Ascending aorta (tissue), 2 donors: ENCODE data around the gene RHOB. TPM values are rescaled to one million over a fixed set of nuclear protein-coding genes. Genes with fewer than 3 reads are reported as not detected.

ENCODE experiments used
- DNase-seq, 2 donors: peaks; one replicate each; pipeline ENCODE4 v3.0.0-alpha.2; 2019; ENCODE audit warnings: low spot score in 2 of 2
- H3K27ac ChIP-seq, 2 donors: fragments of 200-600 bp; sonication (generic); one replicate each; pipeline ENCODE4 v1.5.1; 2016 to 2017; ENCODE audit warnings: mild to moderate bottlenecking in 1 of 2
- H3K27me3 ChIP-seq: fragments of 200-600 bp; sonication (generic); one replicate; pipeline ENCODE4 v1.5.1; 2017
- H3K36me3 ChIP-seq, 2 donors: fragments of 200-600 bp; sonication (generic); one replicate each; pipeline ENCODE4 v1.5.1; 2016
- H3K4me1 ChIP-seq, 2 donors: fragments of 200-600 bp; sonication (generic); one replicate each; pipeline ENCODE4 v1.5.1; 2016 to 2017; ENCODE audit warnings: mild to moderate bottlenecking in 1 of 2
- H3K4me3 ChIP-seq, 2 donors: fragments of 200-600 bp; sonication (generic); one replicate each; pipeline ENCODE4 v1.5.1; 2016 to 2017; ENCODE audit warnings: mild to moderate bottlenecking in 1 of 2
- H3K9me3 ChIP-seq, 2 donors: fragments of 200-600 bp; sonication (generic); one replicate each; pipeline ENCODE4 v1.5.1; 2016
- CTCF ChIP-seq, 3 experiments: fragments of 200-600 bp in 2 of 3; fragments of 450-650 bp in 1 of 3; sonication (generic) in 2 of 3; IDR thresholded peaks; one replicate each; pipeline ENCODE4 v1.5.1; 2016 to 2019; ENCODE audit warnings: antibody characterized with exemption in 3 of 3, mild to moderate bottlenecking in 1 of 3, moderate library complexity in 1 of 3
- intact Hi-C: fragments of 100-400 bp; cut with DNase I; formaldehyde crosslinking; loops from one replicate; pipeline ENCODE4 v1.15.1; 2023
- total RNA-seq: library from RNA; depleted of rRNA; stranded (reverse); fragments of >200 nt; gene quantifications from one replicate; pipeline ENCODE4 v1.1.0, GENCODE V29; 2016

The RHOB gene
- total RNA-seq, 1 donor from 2014 or later: 3,143 TPM

GRCh38 chr2:20439503-20439902 lies 7.4 kb upstream of the RHOB start:
- peak overlapping the region; percentile 84 to 89 for H3K27ac ChIP-seq

GRCh38 chr2:20440001-20440560 lies 6.8 kb upstream of the RHOB start:
- TF ChIP-seq CTCF (IDR thresholded peaks at IDR 0.05): no peak
- intact Hi-C loops: loop anchor here (10.0 kb wide), 1 partner anchor 1085 kb away; the partner anchor contains the start of gene OSR1
- H3K4me3 ChIP-seq: no peak overlapping the region
- DNase-seq: peak in 1 of 2 donors; percentile 65
- H3K27me3 ChIP-seq: no peaks in the 10 kb centered on the region
- H3K4me1 ChIP-seq: peaks cover 10 to 25% of the 10 kb centered on the region in 2 donors
- peak overlapping the region; percentile 37 to 89 for H3K27ac ChIP-seq
- H3K36me3 ChIP-seq: no peaks in the 10 kb centered on the region
- no peaks in the 10 kb centered on the region for H3K9me3 ChIP-seq

More at GRCh38 chr2:20439503-20439902, 7.4 kb upstream of the RHOB start:
- Histone ChIP-seq H3K36me3 (no peaks in the 10 kb centered on the region), H3K9me3 (no peaks in the 10 kb centered on the region), H3K4me1 (peaks cover 7 to 22% of the 10 kb centered on the region in 2 donors), H3K4me3 (peak overlapping the region in 1 of 2 donors; percentile 43), H3K27me3 (no peaks in the 10 kb centered on the region)
- no peak for TF ChIP-seq CTCF (IDR thresholded peaks at IDR 0.05)
- intact Hi-C loops: loop anchor here (5.0 kb wide), 1 partner anchor 62 kb away; no protein-coding TSS in a partner anchor
- DNase-seq: peak in 1 of 2 donors; percentile 69

GRCh38 chr2:20443276-20443920 lies 3.5 kb upstream of the RHOB start:
- Histone ChIP-seq H3K4me1 (peaks cover 10 to 22% of the 10 kb centered on the region in 2 donors), H3K27ac (peak overlapping the region; percentile 81 to 96), H3K27me3 (no peaks in the 10 kb centered on the region), H3K36me3 (peaks cover 13 to 14% of the 10 kb centered on the region in 2 donors), H3K9me3 (no peaks in the 10 kb centered on the region), H3K4me3 (peak overlapping the region; percentile 6 to 80)
- peak in 1 of 2 donors; percentile 82 for DNase-seq
- TF ChIP-seq CTCF (IDR thresholded peaks at IDR 0.05): peak in 2 of 3 experiments; percentile 50 to 56
- intact Hi-C loops: loop anchor here (1.0 to 10.0 kb wide), 2 partner anchors 193 to 1089 kb away; partner anchors contain the start of gene OSR1

- peak in 1 of 2 donors; percentile 80 for DNase-seq
- peaks cover 23 to 24% of the 10 kb centered on the region in 2 donors for H3K36me3 ChIP-seq
- intact Hi-C loops: loop anchor here (1.0 to 10.0 kb wide), 3 partner anchors 174 to 1090 kb away; partner anchors contain the start of gene OSR1
Observed at GRCh38 chr2:20444101-20444992, 2.5 kb upstream of the RHOB start.

More at GRCh38 chr2:20444101-20444992, 2.5 kb upstream of the RHOB start:
- H3K4me3 ChIP-seq: peak overlapping the region; percentile 42 to 80
- no peaks in the 10 kb centered on the region for H3K9me3 ChIP-seq
- no peak for TF ChIP-seq CTCF (IDR thresholded peaks at IDR 0.05)
- peaks cover 4 to 17% of the 10 kb centered on the region in 2 donors for H3K4me1 ChIP-seq
- peak overlapping the region; percentile 81 to 96 for H3K27ac ChIP-seq
- H3K27me3 ChIP-seq: no peaks in the 10 kb centered on the region
